Measurements from ENCODE around the gene ASB13.
"Not testable (repeated sequence)": the region's sequence is repeated elsewhere in the genome, so short reads cannot be mapped to it uniquely, and the experiment has no call there.

The ASB13 gene

GRCh38 chr10:5622186-5622960, 44.0 kb downstream of the ASB13 start:
- DNase-seq, result no peak

GRCh38 chr10:5621371-5621770, 45.0 kb downstream of the ASB13 start:
- DNase-seq, result not testable (repeated sequence)

- no peak for DNase-seq
Measured at GRCh38 chr10:5620966-5621365, 45.4 kb downstream of the ASB13 start.

- no peak for DNase-seq
Measured at GRCh38 chr10:5620223-5620721, 46.1 kb downstream of the ASB13 start.

- DNase-seq, result no peak
Measured at GRCh38 chr10:5619362-5620211, 46.8 kb downstream of the ASB13 start.

- DNase-seq, result no peak
Measured at GRCh38 chr10:5618829-5619228, 47.6 kb downstream of the ASB13 start.

- DNase-seq, result no peak
Measured at GRCh38 chr10:5618042-5618441, 48.4 kb downstream of the ASB13 start.

- no peak for DNase-seq
Measured at GRCh38 chr10:5617521-5617920, 48.9 kb downstream of the ASB13 start.

- DNase-seq, result no peak
Measured at GRCh38 chr10:5616836-5617235, 49.6 kb downstream of the ASB13 start.

- no peak for DNase-seq
Measured at GRCh38 chr10:5616046-5616445, 50.3 kb downstream of the ASB13 start.

- no peak for DNase-seq
Measured at GRCh38 chr10:5615316-5615715, 51.1 kb downstream of the ASB13 start.

- DNase-seq, result no peak
Measured at GRCh38 chr10:5614155-5614721, 52.2 kb downstream of the ASB13 start.

GRCh38 chr10:5613481-5614154, 52.8 kb downstream of the ASB13 start:
- no peak for DNase-seq

GRCh38 chr10:5611899-5612680, 54.3 kb downstream of the ASB13 start:
- no peak for DNase-seq

GRCh38 chr10:5609952-5610616, 56.3 kb downstream of the ASB13 start:
- no peak for DNase-seq

GRCh38 chr10:5608608-5609220, 57.7 kb downstream of the ASB13 start:
- DNase-seq, result no peak

GRCh38 chr10:5607594-5607993, 58.8 kb downstream of the ASB13 start:
- no peak for DNase-seq

GRCh38 chr10:5606864-5607263, 59.5 kb downstream of the ASB13 start:
- no peak for DNase-seq

GRCh38 chr10:5606321-5606720, 60.1 kb downstream of the ASB13 start:
- DNase-seq, result no peak

GRCh38 chr10:5604961-5605360, 61.4 kb downstream of the ASB13 start:
- DNase-seq, result no peak
